GM10266 (cell line): ENCODE data around the gene RIN3.

Experiments
- DNase-seq: peaks from one replicate; pipeline ENCODE4 v3.0.0; 2012; ENCODE audit errors: extremely low spot score
- CTCF ChIP-seq: IDR thresholded peaks from 2 replicates; pipeline ENCODE4 v1.5.1; 2012; ENCODE audit warnings: mild to moderate bottlenecking, low read depth; ENCODE audit not compliant: control insufficient read depth, insufficient read depth; ENCODE audit errors: missing control alignments

RIN3 gene

DNA sequence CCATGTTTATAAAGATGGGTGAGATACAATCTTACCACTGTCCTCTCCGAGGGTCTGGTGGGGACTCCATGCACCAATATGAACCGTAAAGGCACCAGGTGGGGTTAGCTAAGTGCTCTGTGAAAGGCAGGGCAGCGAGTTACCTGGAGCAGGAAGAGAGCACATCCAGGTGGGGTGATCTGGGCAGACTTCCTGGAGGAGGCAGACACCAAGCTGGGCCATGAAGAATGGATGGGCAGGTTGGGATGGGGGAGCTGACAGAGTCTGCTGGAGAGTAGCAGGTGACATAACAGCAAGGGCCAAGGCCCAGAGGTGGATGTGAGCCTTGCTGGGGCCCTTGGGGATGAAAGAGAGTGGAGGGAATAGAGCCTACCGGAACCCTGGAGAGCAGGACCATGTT is 45.9 kb downstream of the RIN3 start:
- no peak for DNase-seq
- TF ChIP-seq CTCF: no peak

GRCh38 chr14:92560106-92560865 is 46.7 kb downstream of the RIN3 start:
- DNase-seq: no peak
- no peak for TF ChIP-seq CTCF

- TF ChIP-seq CTCF: no peak
- no peak for DNase-seq
Measured at GRCh38 chr14:92561906-92562479, 48.4 kb downstream of the RIN3 start.

DNA sequence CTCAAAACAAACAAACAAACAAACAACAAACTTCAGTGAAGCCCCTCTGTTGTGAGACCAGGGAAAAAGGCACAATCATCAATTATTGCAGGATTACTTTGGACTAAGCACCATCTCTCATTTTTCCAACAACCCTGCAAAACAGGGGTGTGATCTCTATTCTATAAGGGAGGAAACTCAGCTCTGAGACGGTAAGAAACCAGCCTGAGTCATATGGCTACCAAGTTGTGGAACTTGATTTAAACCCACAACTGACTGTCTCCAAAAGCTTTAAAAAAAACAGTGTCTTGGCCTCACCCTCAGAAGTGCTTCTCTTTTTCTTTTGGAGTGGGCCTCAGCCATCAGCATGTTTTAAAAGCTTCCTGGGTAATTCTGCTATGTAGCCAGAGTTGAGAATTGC is 49.8 kb downstream of the RIN3 start:
- TF ChIP-seq CTCF: no peak
- DNase-seq: peak; percentile 61

DNA sequence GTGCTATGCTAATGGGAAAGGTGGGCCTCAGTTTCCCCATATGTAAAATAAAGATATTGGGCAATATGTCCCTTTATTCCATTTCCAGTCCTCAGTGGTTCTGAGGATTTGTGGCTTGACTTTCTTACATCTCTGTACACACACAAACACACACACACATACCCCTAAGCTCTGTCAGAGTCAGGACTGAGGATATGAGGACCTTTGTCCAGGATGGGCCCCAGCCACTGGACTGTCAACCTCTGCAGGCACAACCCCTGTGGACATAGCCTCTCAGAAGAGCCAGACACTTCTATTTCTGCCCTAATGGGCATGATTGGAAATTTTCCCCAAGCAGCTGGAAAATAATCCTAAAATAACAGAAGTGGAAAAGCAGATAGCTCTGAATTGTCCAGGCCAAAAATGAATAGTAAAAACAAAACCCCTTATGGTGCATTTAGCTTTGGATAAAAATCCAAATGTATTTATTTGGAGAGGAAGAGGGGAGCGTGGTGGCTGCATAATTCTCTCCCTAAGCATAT is 50.2 kb downstream of the RIN3 start:
- TF ChIP-seq CTCF: no peak
- DNase-seq: no peak

DNA sequence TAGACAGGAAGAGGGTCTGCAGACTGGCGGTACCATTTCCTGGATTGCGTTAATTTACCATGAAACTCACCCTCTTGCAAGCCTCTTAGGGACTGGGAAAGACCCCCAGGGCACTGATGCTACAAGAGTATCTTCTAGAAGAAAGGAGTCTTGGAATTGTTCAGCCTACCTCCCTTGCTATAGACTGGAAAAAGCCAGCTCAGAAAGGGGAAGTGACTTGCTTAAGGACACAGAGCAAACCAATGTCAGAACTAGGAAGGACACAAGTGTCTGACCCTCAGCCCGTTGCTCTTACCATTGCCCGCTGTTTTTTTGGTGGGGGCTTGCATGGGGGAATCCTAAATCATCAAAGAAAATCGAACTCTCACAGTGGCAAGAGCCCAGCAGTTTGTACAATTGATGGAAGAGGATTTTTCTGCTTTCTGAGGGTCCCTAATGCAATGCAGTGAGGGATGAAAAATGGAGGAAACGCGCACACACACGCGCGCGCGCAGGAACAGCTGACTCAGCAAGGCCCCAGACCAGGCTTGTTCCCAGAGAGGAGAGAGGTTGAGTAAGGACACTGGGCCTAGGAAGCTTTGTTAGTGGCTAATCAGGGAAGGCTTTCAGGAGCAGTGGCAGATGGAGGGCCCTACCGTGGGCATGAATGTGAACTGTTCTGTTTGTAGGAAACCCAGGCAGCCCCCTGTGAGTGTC is 50.9 kb downstream of the RIN3 start:
- no peak for DNase-seq
- no peak for TF ChIP-seq CTCF

DNA sequence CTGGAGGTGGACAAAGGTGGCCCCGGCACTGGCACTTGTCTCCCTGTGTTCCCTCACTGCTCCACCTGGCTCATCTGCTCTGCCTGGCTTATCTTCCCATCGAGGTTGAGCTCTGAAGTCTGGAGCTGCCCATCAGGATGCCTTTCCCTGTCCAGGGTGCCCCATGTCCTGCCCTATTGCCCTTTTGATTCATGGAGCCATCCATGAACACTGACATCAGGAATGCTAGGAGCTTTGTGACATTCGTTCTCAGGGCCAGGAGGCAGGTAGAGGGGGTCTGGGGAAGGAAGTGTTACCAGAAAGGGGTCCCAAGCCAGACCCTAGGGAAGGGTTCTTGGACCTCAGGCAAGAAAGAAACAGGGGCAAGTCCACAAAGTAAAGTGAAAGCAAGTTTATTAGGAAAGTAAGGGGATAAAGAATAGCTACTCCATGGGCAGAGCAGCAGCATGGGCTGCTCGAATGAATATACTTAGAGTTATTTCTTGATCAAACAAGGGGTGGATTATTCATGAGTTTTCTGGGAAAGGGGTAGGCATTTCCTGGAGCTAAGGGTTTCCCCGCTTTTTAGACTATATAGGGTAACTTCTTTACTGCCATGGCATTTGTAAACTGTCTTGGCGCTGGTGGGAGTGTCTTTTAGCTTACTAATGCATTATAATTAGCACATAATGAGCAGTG is 51.6 kb downstream of the RIN3 start:
- no peak for TF ChIP-seq CTCF
- no peak for DNase-seq
